Neural cell (in vitro differentiated cells): Measurements from ENCODE around the gene CDCA8. TPM values are rescaled to one million over a fixed set of nuclear protein-coding genes. Genes with fewer than 3 reads are reported as not detected.

ENCODE experiments used
- H2AFZ ChIP-seq: fragments of 200-600, 300-800 bp; sonication (generic), shearing (Covaris generic); 2 replicates; pipeline ENCODE4 v1.6.0; 2014; ENCODE audit warnings: low read depth, mild to moderate bottlenecking, antibody characterized with exemption, low read length, moderate library complexity
- H3F3A ChIP-seq: fragments of 200-600 bp; shearing (Covaris generic); 2 replicates; pipeline ENCODE4 v1.6.1; 2016; ENCODE audit warnings: mild to moderate bottlenecking, moderate library complexity, mixed read lengths, antibody characterized with exemption, low read length; ENCODE audit not compliant: insufficient read depth, poor library complexity, severe bottlenecking
- H3K27ac ChIP-seq: fragments of 200-600, 300-800 bp; sonication (generic), shearing (Covaris generic); 2 replicates; pipeline ENCODE4 v1.5.1; 2014; ENCODE audit warnings: mild to moderate bottlenecking, low read length, moderate library complexity
- H3K27me3 ChIP-seq: fragments of 300-800, 200-600 bp; sonication (generic), shearing (Covaris generic); 2 replicates; pipeline ENCODE4 v1.6.0; 2014; ENCODE audit warnings: mild to moderate bottlenecking, low read depth, low read length, moderate library complexity; ENCODE audit not compliant: insufficient read depth
- H3K36me3 ChIP-seq: fragments of 300-800, 200-600 bp; sonication (generic), shearing (Covaris generic); 2 replicates; pipeline ENCODE4 v1.5.1; 2014; ENCODE audit warnings: mild to moderate bottlenecking, antibody characterized with exemption, low read length, moderate library complexity; ENCODE audit not compliant: insufficient read depth
- H3K4me2 ChIP-seq: fragments of 300-800, 200-600 bp; sonication (generic), shearing (Covaris generic); 2 replicates; pipeline ENCODE4 v1.6.0; 2014; ENCODE audit warnings: mild to moderate bottlenecking, low read length
- H3K4me3 ChIP-seq: fragments of 300-800, 200-600 bp; sonication (generic), shearing (Covaris generic); 2 replicates; pipeline ENCODE4 v1.5.1; 2014; ENCODE audit warnings: mild to moderate bottlenecking, low read length, moderate library complexity
- H3K79me2 ChIP-seq: fragments of 200-600 bp; shearing (Covaris generic); replicated peaks from 2 replicates; pipeline ENCODE4 v1.6.0; 2014; ENCODE audit warnings: mild to moderate bottlenecking, low read length, moderate library complexity; ENCODE audit not compliant: insufficient read depth
- H3K9ac ChIP-seq: fragments of 300-800, 200-600 bp; sonication (generic), shearing (Covaris generic); 2 replicates; pipeline ENCODE4 v1.6.1; 2016; ENCODE audit warnings: mild to moderate bottlenecking, low read length, mixed read lengths
- H3K9me2 ChIP-seq: fragments of 200-600 bp; shearing (Covaris generic); 2 replicates; pipeline ENCODE4 v1.6.1; 2016; ENCODE audit warnings: mild to moderate bottlenecking, low read length, mixed read lengths; ENCODE audit not compliant: insufficient read depth
- H3K9me3 ChIP-seq: fragments of 200-600, 300-800 bp; sonication (generic), shearing (Covaris generic); 2 replicates; pipeline ENCODE4 v1.6.1; 2016; ENCODE audit warnings: mild to moderate bottlenecking, mixed run types, low read length, moderate library complexity, mixed read lengths
- H4K20me1 ChIP-seq: fragments of 200-600 bp; shearing (Covaris generic); 2 replicates; pipeline ENCODE4 v1.6.1; 2016; ENCODE audit warnings: mild to moderate bottlenecking, mixed run types; ENCODE audit not compliant: insufficient read depth
- EP300 ChIP-seq: fragments of 450-650 bp; conservative IDR thresholded peaks from 2 replicates; pipeline ENCODE4 v1.6.1; 2014; ENCODE audit warnings: antibody characterized with exemption, mild to moderate bottlenecking, moderate library complexity; ENCODE audit not compliant: poor library complexity, severe bottlenecking
- EZH2 ChIP-seq: fragments of 200-600, 300-800 bp; shearing (Covaris generic), sonication (generic); IDR thresholded peaks from 2 replicates; pipeline ENCODE4 v1.6.1; 2014; ENCODE audit warnings: antibody characterized with exemption, low read length, borderline replicate concordance, mild to moderate bottlenecking; ENCODE audit not compliant: insufficient read depth, poor library complexity, severe bottlenecking
- MXI1 ChIP-seq: fragments of 450-650 bp; conservative IDR thresholded peaks from 2 replicates; pipeline ENCODE4 v1.6.1; 2014; ENCODE audit warnings: antibody characterized with exemption, mild to moderate bottlenecking; ENCODE audit not compliant: poor library complexity, severe bottlenecking
- POLR2AphosphoS5 ChIP-seq: IDR thresholded peaks from 2 replicates; pipeline ENCODE4 v1.6.1; 2012
- RAD21 ChIP-seq: fragments of 450-650 bp; conservative IDR thresholded peaks from 2 replicates; pipeline ENCODE4 v1.6.1; 2014; ENCODE audit warnings: antibody characterized with exemption, mild to moderate bottlenecking, moderate library complexity
- REST ChIP-seq: IDR thresholded peaks from 2 replicates; pipeline ENCODE4 v1.6.1; 2012; ENCODE audit warnings: borderline replicate concordance
- SMC3 ChIP-seq: fragments of 450-650 bp; conservative IDR thresholded peaks from 2 replicates; pipeline ENCODE4 v1.6.1; 2014; ENCODE audit warnings: antibody characterized with exemption, mild to moderate bottlenecking, moderate library complexity; ENCODE audit not compliant: poor library complexity
- TAF1 ChIP-seq: IDR thresholded peaks from 2 replicates; pipeline ENCODE4 v1.6.1; 2012; ENCODE audit warnings: low read depth
- polyA plus RNA-seq: library from polyadenylated mRNA; depleted of rRNA; stranded (reverse); fragments of >200 nt; gene quantifications from 2 replicates; pipeline ENCODE4 v1.2.3, GENCODE V29; 2014
- TF ChIP-seq, protein P1 (sequence below): fragments of 450-650 bp; IDR thresholded peaks from 2 replicates; pipeline ENCODE4 v1.5.1; 2014; ENCODE audit warnings: antibody characterized with exemption, mild to moderate bottlenecking, moderate library complexity; ENCODE audit not compliant: poor library complexity, severe bottlenecking

Gene CDCA8
- polyA plus RNA-seq, 1 donor from 2014 or later, result 0.72 TPM

DNA sequence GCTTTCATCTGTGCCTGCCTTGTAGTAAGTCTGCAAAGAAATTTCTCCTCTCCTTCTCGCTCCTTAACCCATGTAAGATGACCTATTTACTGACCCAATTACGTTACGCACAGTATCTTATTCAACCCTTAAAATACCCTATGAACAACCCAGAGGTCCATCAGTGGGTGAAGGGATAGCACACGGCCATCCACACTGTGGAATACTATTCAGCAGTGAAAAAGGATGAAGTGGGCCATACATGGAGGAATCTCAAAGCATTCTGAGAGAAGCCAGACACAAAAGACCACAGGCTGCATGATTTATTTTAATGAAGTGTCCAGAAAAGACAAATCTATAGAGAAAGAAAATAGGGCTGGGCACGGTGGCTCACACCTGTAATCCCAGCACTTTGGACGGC, 33.8 kb upstream of the CDCA8 start:
- H3K27ac ChIP-seq, result no peak overlapping the region
- H3K9ac ChIP-seq, result no peak overlapping the region
- TF ChIP-seq TAF1, result no peak
- TF ChIP-seq SMC3, result no peak
- no peak for TF ChIP-seq POLR2AphosphoS5
- no peak for TF ChIP-seq REST
- TF ChIP-seq MXI1, result no peak
- no peak for TF ChIP-seq RAD21
- TF ChIP-seq EP300, result no peak
- TF ChIP-seq, protein P1, sequence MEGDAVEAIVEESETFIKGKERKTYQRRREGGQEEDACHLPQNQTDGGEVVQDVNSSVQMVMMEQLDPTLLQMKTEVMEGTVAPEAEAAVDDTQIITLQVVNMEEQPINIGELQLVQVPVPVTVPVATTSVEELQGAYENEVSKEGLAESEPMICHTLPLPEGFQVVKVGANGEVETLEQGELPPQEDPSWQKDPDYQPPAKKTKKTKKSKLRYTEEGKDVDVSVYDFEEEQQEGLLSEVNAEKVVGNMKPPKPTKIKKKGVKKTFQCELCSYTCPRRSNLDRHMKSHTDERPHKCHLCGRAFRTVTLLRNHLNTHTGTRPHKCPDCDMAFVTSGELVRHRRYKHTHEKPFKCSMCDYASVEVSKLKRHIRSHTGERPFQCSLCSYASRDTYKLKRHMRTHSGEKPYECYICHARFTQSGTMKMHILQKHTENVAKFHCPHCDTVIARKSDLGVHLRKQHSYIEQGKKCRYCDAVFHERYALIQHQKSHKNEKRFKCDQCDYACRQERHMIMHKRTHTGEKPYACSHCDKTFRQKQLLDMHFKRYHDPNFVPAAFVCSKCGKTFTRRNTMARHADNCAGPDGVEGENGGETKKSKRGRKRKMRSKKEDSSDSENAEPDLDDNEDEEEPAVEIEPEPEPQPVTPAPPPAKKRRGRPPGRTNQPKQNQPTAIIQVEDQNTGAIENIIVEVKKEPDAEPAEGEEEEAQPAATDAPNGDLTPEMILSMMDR, result no peak
- no peak for TF ChIP-seq EZH2
- no peak overlapping the region for H2AFZ ChIP-seq
- no peaks in the 10 kb centered on the region for H3K27me3 ChIP-seq
- H3K4me2 ChIP-seq, result no peak overlapping the region
- H3K4me3 ChIP-seq, result no peak overlapping the region
- no peaks in the 10 kb centered on the region for H3K9me2 ChIP-seq
- no peaks in the 10 kb centered on the region for H3K36me3 ChIP-seq
- H3K79me2 ChIP-seq, result no peaks in the 10 kb centered on the region
- no peaks in the 10 kb centered on the region for H4K20me1 ChIP-seq
- H3K9me3 ChIP-seq, result no peaks in the 10 kb centered on the region
- no peaks in the 10 kb centered on the region for H3F3A ChIP-seq

GRCh38 chr1:37660664-37661063, 31.7 kb upstream of the CDCA8 start:
- Histone ChIP-seq H3K79me2 (no peaks in the 10 kb centered on the region), H4K20me1 (no peaks in the 10 kb centered on the region), H3K9ac (no peak overlapping the region), H3K4me3 (no peak overlapping the region), H2AFZ (no peak overlapping the region), H3K9me2 (no peaks in the 10 kb centered on the region), H3K4me2 (no peak overlapping the region), H3F3A (no peaks in the 10 kb centered on the region), H3K27me3 (no peaks in the 10 kb centered on the region), H3K27ac (no peak overlapping the region), H3K9me3 (no peaks in the 10 kb centered on the region), H3K36me3 (no peaks in the 10 kb centered on the region)
- TF ChIP-seq REST (no peak), TAF1 (no peak), EZH2 (no peak), EP300 (no peak), RAD21 (no peak), MXI1 (no peak), SMC3 (no peak), POLR2AphosphoS5 (no peak)
- TF ChIP-seq, protein P1, result no peak
